Immature natural killer cell (primary cell): ENCODE measurements around the gene TRPV4. TPM values are rescaled to one million over a fixed set of nuclear protein-coding genes. Genes with fewer than 3 reads are reported as not detected.

Experiments used
- DNase-seq, 3 donors: peaks; one replicate each; pipeline ENCODE4 v3.0.0; 2022; ENCODE audit warnings: mixed read lengths in 1 of 3
- H3K27ac Mint-ChIP-seq, 6 donors: one replicate each; pipeline ENCODE4 v1.8.0; 2020; ENCODE audit warnings: mixed read lengths in 6 of 6, mild to moderate bottlenecking in 5 of 6, inconsistent platforms in 4 of 6, moderate library complexity in 3 of 6
- H3K27me3 Mint-ChIP-seq, 3 donors: one replicate each; pipeline ENCODE4 v1.8.0; 2020 to 2021; ENCODE audit warnings: low read depth in 3 of 3, mild to moderate bottlenecking in 3 of 3, mixed read lengths in 3 of 3, moderate library complexity in 3 of 3, inconsistent platforms in 1 of 3
- H3K36me3 Mint-ChIP-seq, 3 donors: one replicate each; pipeline ENCODE4 v1.8.0; 2020; ENCODE audit warnings: mixed read lengths in 3 of 3, inconsistent platforms in 2 of 3, mild to moderate bottlenecking in 2 of 3
- H3K4me1 Mint-ChIP-seq, 2 donors: one replicate each; pipeline ENCODE4 v1.8.0; 2020; ENCODE audit warnings: inconsistent platforms in 2 of 2, mild to moderate bottlenecking in 2 of 2, mixed read lengths in 2 of 2, moderate library complexity in 1 of 2
- H3K4me3 Mint-ChIP-seq, 5 donors: one replicate each; pipeline ENCODE4 v1.8.0; 2020; ENCODE audit warnings: mild to moderate bottlenecking in 5 of 5, mixed read lengths in 5 of 5, inconsistent platforms in 3 of 5, moderate library complexity in 3 of 5
- H3K9me3 Mint-ChIP-seq, 6 donors: one replicate each; pipeline ENCODE4 v1.8.0; 2020; ENCODE audit warnings: mild to moderate bottlenecking in 6 of 6, mixed read lengths in 6 of 6, inconsistent platforms in 4 of 6, moderate library complexity in 3 of 6
- polyA plus RNA-seq, 3 donors: library from polyadenylated mRNA; unstranded; fragments of 300-500 nt; fragmentation: Illumina TruSeq; gene quantifications; one replicate each; pipeline ENCODE4 v1.2.3, GENCODE V29; 2021

The TRPV4 gene
- polyA plus RNA-seq, 3 donors from 2014 or later: not detected

GRCh38 chr12:109736552-109737108 is 96.6 kb downstream of the TRPV4 start:
- H3K4me3 Mint-ChIP-seq: no peak overlapping the region
- no peaks in the 10 kb centered on the region for H3K9me3 Mint-ChIP-seq
- H3K36me3 Mint-ChIP-seq: no peaks in the 10 kb centered on the region
- H3K27me3 Mint-ChIP-seq: peaks cover 4 to 7% (median 4%) of the 10 kb centered on the region in 3 donors
- no peaks in the 10 kb centered on the region for H3K4me1 Mint-ChIP-seq
- no peak overlapping the region for H3K27ac Mint-ChIP-seq
- peak; percentile 21 to 30 (median 21) for DNase-seq

DNA sequence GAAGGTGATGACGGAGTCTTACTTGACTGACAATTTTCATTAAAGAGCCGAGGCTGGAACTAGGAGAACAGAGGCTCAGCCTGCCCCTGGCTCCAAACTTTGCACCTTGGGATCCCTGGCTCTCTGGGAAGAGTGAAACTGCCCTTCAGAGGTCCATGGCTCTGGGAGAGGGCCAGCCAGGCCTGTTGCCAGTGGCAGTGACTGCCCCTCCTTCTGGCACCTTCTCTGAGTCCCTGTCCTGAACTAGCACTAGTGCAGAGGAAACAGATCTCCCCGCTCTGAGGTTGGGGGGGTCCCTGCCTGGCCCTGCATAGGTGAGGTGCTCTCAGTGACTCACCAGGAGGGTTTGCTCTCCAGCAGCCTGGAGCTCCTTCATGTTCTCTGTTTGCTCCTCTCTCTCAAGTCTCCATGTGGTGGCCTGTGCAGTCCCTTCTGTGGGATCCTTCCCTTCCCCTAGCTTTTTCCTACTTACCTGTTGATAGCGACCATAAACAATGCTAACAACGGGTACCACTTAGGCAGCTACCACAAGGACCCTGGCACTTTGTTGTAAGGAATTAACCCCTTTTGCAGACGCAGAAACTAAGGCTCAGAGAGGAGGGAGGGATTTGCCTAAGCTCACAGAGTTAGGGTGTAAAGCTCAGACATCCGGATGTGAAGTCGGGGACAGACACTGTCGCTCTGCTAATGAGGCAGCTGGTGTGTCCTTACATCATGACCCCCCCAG is 97.2 kb downstream of the TRPV4 start:
- DNase-seq: no peak

DNA sequence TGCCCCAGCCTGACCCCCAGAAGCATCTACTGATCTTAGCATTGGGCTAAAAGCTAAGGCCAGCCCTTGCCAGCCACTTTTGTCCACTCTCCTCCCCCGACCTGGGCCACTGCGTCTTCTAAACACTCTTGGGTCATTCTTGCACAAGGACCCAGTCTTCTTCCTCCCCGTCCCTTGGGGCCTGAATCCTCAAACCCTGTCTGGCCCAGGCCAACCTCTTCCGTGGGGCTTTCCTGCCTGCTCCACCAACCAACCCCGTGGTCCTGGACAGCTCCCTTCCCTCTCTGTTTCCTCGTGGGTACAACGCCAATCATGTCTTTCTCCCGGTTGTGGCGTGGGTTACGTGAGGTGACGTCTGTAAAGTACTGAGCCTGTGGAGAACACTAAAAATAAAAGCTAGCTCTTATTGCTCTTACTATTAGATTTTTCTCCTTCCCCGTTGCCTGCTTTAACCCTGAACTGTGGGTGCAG is 98.1 kb downstream of the TRPV4 start:
- no peaks in the 10 kb centered on the region for H3K36me3 Mint-ChIP-seq
- H3K9me3 Mint-ChIP-seq: no peaks in the 10 kb centered on the region
- no peaks in the 10 kb centered on the region for H3K4me1 Mint-ChIP-seq
- H3K27me3 Mint-ChIP-seq: peaks cover 4 to 7% (median 4%) of the 10 kb centered on the region in 3 donors
- no peak overlapping the region for H3K4me3 Mint-ChIP-seq
- no peak overlapping the region for H3K27ac Mint-ChIP-seq
- DNase-seq: no peak

More for the DNA sequence above, 97.2 kb downstream of the TRPV4 start:
- H3K27me3 Mint-ChIP-seq: peaks cover 4 to 7% (median 4%) of the 10 kb centered on the region in 3 donors
- H3K36me3 Mint-ChIP-seq: no peaks in the 10 kb centered on the region
- no peaks in the 10 kb centered on the region for H3K9me3 Mint-ChIP-seq
- no peaks in the 10 kb centered on the region for H3K4me1 Mint-ChIP-seq
- no peak overlapping the region for H3K4me3 Mint-ChIP-seq
- H3K27ac Mint-ChIP-seq: no peak overlapping the region

- Mint-ChIP-seq H3K4me3 (no peak overlapping the region), H3K4me1 (no peaks in the 10 kb centered on the region), H3K27me3 (peaks cover 4 to 7% (median 4%) of the 10 kb centered on the region in 3 donors), H3K36me3 (no peaks in the 10 kb centered on the region), H3K27ac (no peak overlapping the region), H3K9me3 (no peaks in the 10 kb centered on the region)
- DNase-seq: no peak
Observed at GRCh38 chr12:109734219-109735000, 98.8 kb downstream of the TRPV4 start.

Other genes starting within 250 kb of the TRPV4 start
- under 1 TPM in 2 of 3 donors, not detected in 1; 0.20 to 0.49 TPM for gene FAM222A, start 119.6 kb downstream of the TRPV4 start, polyA plus RNA-seq
- gene GLTP, start 47.1 kb upstream of the TRPV4 start, polyA plus RNA-seq: 10 to 100 TPM; 64.8 to 95.1 (median 71.9) TPM
- gene TCHP, start 66.9 kb upstream of the TRPV4 start, polyA plus RNA-seq: 10 to 100 TPM in 1 of 3 donors, 1 to 10 TPM in 2; 2.9 to 22.8 (median 9.1) TPM
- gene GIT2, start 163.0 kb upstream of the TRPV4 start, polyA plus RNA-seq: 10 to 100 TPM; 54.6 to 100.0 (median 68.7) TPM
- gene ANKRD13A, start 166.0 kb upstream of the TRPV4 start, polyA plus RNA-seq: 10 to 100 TPM; 39.8 to 62.9 (median 40.8) TPM
- 10 to 100 TPM in 2 of 3 donors, 1 to 10 TPM in 1; 9.8 to 17.7 (median 13.6) TPM for gene C12orf76, start 215.1 kb upstream of the TRPV4 start, polyA plus RNA-seq